Lower lobe of right lung (tissue), 2 donors: ENCODE data around the gene PRDX6. TPM values are rescaled to one million over a fixed set of nuclear protein-coding genes. Genes with fewer than 3 reads are reported as not detected.

Experiments
- ATAC-seq, 2 donors: fragments of 200-7000 bp; cut with Tn5 transposase; one replicate each; pipeline ENCODE4 v1.9.1; 2020 to 2022; ENCODE audit warnings: mild to moderate bottlenecking in 2 of 2, moderate library complexity in 2 of 2
- DNase-seq: peaks from one replicate; pipeline ENCODE4 v3.0.0-alpha.2; 2020
- H3K27ac ChIP-seq: fragments of 200-600 bp; one replicate; pipeline ENCODE4 v1.8.0; 2022
- H3K27me3 ChIP-seq: fragments of 200-600 bp; one replicate; pipeline ENCODE4 v1.8.0; 2022; ENCODE audit warnings: low read depth
- H3K36me3 ChIP-seq: fragments of 200-600 bp; one replicate; pipeline ENCODE4 v1.8.0; 2022; ENCODE audit warnings: mild to moderate bottlenecking
- H3K4me1 ChIP-seq: fragments of 200-600 bp; one replicate; pipeline ENCODE4 v1.8.0; 2022
- H3K4me3 ChIP-seq: fragments of 200-600 bp; one replicate; pipeline ENCODE4 v1.8.0; 2022; ENCODE audit warnings: mild to moderate bottlenecking
- H3K9me3 ChIP-seq: fragments of 200-600 bp; one replicate; pipeline ENCODE4 v1.8.0; 2022
- CTCF ChIP-seq: fragments of 200-600 bp; IDR thresholded peaks from one replicate; pipeline ENCODE4 v1.8.0; 2022; ENCODE audit warnings: antibody characterized with exemption, mild to moderate bottlenecking
- intact Hi-C: fragments of 100-400 bp; cut with DNase I; formaldehyde crosslinking; loops from one replicate; pipeline ENCODE4 v1.11.0; 2022
- total RNA-seq: library from RNA; stranded (reverse); fragmentation: NEBNext Ultra II Directional; extraction: Animal tissue kit (Norgen Biotek cat#: 25700); gene quantifications from one replicate; pipeline ENCODE4 v1.2.1, GENCODE V29; 2021
- donor health status: DM: no; HTN: yes; CAD: no; lungs with severe emphysema.

The PRDX6 gene
- total RNA-seq, 1 donor from 2014 or later = 187 TPM

GRCh38 chr1:173536223-173536622, 59.1 kb downstream of the PRDX6 start:
- TF ChIP-seq CTCF = no peak
- H3K9me3 ChIP-seq = no peaks in the 10 kb centered on the region
- intact Hi-C loops = no loop called here
- no peaks in the 10 kb centered on the region for H3K4me1 ChIP-seq
- DNase-seq (no peak), ATAC-seq (no peak)
- H3K27ac ChIP-seq = no peak overlapping the region
- no peak overlapping the region for H3K4me3 ChIP-seq
- H3K27me3 ChIP-seq = no peaks in the 10 kb centered on the region
- H3K36me3 ChIP-seq = no peaks in the 10 kb centered on the region

Other genes with a start within 250 kb of the PRDX6 start
- 1.4 TPM for gene SLC9C2, start 125.7 kb downstream of the PRDX6 start, total RNA-seq
- gene TEX50, start 158.0 kb downstream of the PRDX6 start, total RNA-seq = not detected
- 4.2 TPM for gene ANKRD45, start 192.5 kb downstream of the PRDX6 start, total RNA-seq
- 24.9 TPM for gene KLHL20, start 237.6 kb downstream of the PRDX6 start, total RNA-seq